Omental fat pad (tissue), 4 donors: ENCODE data around the gene SLFNL1. TPM values are rescaled to one million over a fixed set of nuclear protein-coding genes. Genes with fewer than 3 reads are reported as not detected.

Source experiments
- ATAC-seq: fragments of 150-250 bp; one replicate; pipeline ENCODE4 v1.9.1; 2016; ENCODE audit warnings: mild to moderate bottlenecking, moderate library complexity; ENCODE audit not compliant: low FRiP score
- DNase-seq: peaks from one replicate; pipeline ENCODE4 v3.0.0-alpha.2; 2019; ENCODE audit warnings: low spot score
- CTCF ChIP-seq, 3 donors: fragments of 450-650 bp; IDR thresholded peaks; one replicate each; pipeline ENCODE4 v1.5.1; 2016 to 2017; ENCODE audit warnings: antibody characterized with exemption in 3 of 3, mild to moderate bottlenecking in 3 of 3, moderate library complexity in 2 of 3
- total RNA-seq, 4 donors: library from RNA; depleted of rRNA; stranded (reverse); fragments of >200 nt; gene quantifications; one replicate each; pipeline ENCODE4 v1.1.0, GENCODE V29; 2016

The SLFNL1 gene
- total RNA-seq, 4 donors from 2014 or later = 0.19 to 1.6 (median 0.55) TPM

GRCh38 chr1:40971966-40972365 is 49.6 kb downstream of the SLFNL1 start:
- TF ChIP-seq CTCF (IDR thresholded peaks at IDR 0.05) = no peak
- DNase-seq (no peak), ATAC-seq (no peak)

GRCh38 chr1:40969445-40969844 is 52.1 kb downstream of the SLFNL1 start:
- DNase-seq (no peak), ATAC-seq (no peak)
- no peak for TF ChIP-seq CTCF (IDR thresholded peaks at IDR 0.05)

- DNase-seq = no peak
- no peak for TF ChIP-seq CTCF (IDR thresholded peaks at IDR 0.05)
- no peak for ATAC-seq
Measured at GRCh38 chr1:40966417-40966816, 55.1 kb downstream of the SLFNL1 start.

Other genes with a start within 250 kb of the SLFNL1 start
- 1 to 10 TPM in 1 of 4 donors, under 1 TPM in 3; 0.28 to 1.6 (median 0.83) TPM for gene KCNQ4, start 237.9 kb downstream of the SLFNL1 start, total RNA-seq
- 10 to 100 TPM in 3 of 4 donors, 1 to 10 TPM in 1; 5.8 to 21.6 (median 13.6) TPM for gene CITED4, start 159.4 kb downstream of the SLFNL1 start, total RNA-seq
- 10 to 100 TPM; 16.1 to 57.5 (median 17.6) TPM for gene CTPS1, start 42.0 kb downstream of the SLFNL1 start, total RNA-seq
- gene SCMH1, start 220.6 kb upstream of the SLFNL1 start, total RNA-seq = 10 to 100 TPM; 19.9 to 42.8 (median 31.3) TPM